HG02884 (cell line): Measurements from ENCODE around the gene SNX32.

ENCODE experiments used
- ATAC-seq: cut with Tn5 transposase; IDR thresholded peaks from one replicate; pipeline ENCODE4 v1.9.1; 2021; ENCODE audit warnings: mild to moderate bottlenecking, moderate library complexity; ENCODE audit not compliant: unreplicated experiment

SNX32 gene

DNA sequence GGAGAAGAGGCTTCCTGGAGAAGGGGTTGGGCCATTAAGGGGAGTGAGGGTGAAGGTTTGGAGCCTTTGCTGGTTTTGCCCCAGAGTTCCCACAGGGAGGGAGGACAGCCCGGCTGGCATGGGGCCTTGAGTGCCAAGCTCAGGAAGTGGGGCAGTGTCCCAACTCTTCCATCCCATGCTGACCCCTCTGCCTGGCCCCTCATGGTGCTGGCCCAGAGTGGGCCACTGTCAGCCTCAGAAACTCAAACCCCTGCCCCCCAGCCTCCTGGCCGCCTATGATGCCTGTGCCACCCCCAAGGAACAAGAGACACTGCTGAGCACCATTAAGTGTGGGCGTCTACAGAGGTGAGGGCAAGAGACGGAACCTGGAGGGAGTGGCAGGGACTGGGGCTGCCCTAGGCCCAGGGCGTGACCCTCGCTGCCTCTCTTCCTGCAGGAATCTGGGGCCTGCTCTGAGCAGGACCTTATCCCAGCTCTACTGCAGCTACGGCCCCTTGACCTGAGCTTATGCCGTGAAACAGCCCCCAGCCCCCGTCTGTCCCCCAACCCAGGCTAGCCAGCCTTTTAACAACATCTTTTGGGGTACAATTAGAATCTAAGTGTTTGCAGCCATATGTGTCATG is 31.9 kb downstream of the SNX32 start:
- no peak for ATAC-seq

DNA sequence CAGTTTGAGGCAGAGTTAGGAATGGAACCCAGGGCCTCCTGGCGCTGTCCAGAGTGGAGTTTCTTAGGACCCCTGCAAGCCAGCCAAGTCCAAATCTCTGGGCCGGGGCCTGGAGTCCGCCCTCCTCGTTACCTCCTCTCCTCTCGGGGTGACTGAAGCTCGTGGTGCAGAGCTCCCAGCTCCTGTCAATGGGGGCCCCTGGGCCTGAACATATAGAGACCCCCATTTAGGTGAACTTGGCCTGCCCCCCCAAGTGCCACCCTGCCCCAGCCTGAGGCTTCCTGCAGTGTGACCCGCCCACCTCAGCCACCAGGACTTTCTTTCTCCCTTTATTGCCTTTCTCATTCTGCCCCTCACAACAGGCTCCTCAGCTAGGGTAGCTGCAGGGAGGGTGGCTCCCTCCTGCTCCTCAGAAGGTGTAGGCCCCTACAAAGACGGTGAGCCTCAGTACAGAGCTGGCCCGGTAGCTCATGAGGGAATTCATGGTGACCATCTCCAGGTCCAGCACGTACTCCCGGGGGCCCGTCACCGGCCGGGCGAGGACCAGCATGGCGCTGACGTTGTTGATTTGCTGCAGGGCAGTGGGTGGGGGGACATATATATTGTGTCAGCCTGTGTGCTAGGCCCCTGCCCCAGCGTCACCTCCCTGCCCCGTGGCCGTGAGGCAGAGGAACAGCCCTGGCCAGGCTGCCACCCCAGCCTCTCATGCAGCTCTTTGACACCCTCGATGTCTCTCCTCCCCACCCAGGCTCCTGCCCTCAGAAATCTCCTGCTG is 32.9 kb downstream of the SNX32 start:
- no peak for ATAC-seq

DNA sequence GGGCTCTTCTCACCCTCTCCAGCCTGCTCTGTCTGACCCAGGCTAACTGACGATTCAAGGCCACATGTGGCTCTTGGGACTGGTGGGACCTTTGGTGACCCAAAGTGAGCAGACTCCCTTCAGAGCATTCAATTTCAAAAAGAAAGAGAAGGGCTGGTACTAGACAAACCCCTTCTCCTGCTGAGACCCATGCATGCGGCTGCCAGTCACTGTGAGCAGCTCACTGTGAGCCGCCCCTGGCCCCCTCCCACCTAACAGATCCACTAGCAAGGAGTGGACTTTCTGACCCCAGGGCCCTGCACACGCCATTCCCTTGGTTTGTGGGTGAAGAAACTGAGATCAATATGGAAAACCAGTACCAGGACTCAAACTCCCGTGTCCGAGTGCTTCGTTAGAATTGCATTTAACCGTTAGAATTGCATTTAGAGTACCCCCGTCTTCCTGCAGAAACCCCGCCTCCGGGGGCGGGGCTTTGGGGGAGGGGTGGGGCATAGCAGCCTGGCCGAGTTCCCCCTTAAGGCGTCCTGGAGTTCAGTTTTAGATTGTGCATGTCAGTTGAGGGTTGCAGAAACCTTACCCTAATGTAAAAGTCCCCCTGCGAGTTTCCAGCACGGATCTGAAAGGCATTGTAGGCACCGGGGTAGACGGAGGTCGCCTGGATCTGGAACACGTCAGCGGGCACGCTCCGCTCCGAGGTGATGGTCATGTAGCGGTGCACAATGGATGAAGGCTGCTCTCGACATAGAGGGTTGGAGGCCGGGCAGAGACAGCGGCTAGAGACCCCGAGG is 33.7 kb downstream of the SNX32 start:
- ATAC-seq: no peak

GRCh38 chr11:65868076-65868667 is 34.4 kb downstream of the SNX32 start:
- no peak for ATAC-seq

GRCh38 chr11:65868907-65869306 is 35.1 kb downstream of the SNX32 start:
- ATAC-seq: no peak

GRCh38 chr11:65869643-65870306 is 36.0 kb downstream of the SNX32 start:
- no peak for ATAC-seq

- no peak for ATAC-seq
These were observed 36.5 kb downstream of the SNX32 start for GRCh38 chr11:65870307-65870658.

- no peak for ATAC-seq
These were observed 37.2 kb downstream of the SNX32 start for GRCh38 chr11:65870706-65871681.

- ATAC-seq: no peak
These were observed 38.2 kb downstream of the SNX32 start for GRCh38 chr11:65871811-65872548.

- no peak for ATAC-seq
These were observed 39.0 kb downstream of the SNX32 start, which contains the start of gene EFEMP2 for GRCh38 chr11:65872586-65873317. EFEMP2 (minus strand) TSS chr11:65872800; CDS start chr11:65872354, 446 bp downstream.

DNA sequence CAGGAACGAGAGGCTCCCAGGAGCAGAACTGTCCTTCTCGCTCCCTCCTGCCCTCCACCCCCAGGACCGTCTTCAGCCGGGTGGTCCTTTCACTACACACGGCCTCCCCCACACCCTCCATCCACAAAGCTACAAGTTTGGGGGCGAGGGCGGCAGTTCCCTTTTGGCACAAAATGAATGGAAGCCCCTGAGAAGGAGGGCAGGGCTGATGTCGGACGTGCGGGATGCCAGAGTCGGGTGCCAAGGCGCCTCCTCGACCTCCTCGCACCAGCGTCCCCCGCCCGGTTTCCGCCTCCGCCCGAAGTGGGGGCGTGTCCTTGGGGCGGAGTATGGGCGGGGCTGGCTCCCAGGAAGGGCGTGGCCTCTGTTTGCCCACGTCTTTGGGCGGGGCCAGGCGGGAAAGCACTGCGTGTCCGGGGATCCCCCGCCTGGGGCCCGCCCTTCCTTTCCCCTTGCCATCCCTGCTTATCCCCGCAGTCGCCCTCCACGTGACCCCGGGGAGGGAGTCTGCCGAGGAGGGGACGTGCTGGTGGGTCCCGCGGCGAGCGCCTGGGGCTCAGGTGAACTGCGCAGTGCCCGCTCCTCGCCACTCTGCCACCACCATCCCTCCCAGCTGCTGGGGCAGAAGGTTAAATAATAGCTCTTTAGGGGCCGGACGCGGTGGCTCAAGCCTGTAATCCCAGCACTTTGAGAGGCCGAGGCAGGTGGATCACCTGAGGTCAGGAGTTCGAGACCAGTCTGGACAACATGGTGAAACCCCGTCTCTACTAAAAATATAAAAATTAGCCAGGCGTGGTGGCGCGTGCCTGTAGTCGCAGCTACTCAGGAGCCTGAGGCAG is 39.8 kb downstream of the SNX32 start:
- no peak for ATAC-seq

- no peak for ATAC-seq
These were observed 45.9 kb downstream of the SNX32 start, which contains the start of gene CTSW for GRCh38 chr11:65879617-65880016. CTSW (plus strand) TSS chr11:65879837; CDS start chr11:65879855, 18 bp downstream.

DNA sequence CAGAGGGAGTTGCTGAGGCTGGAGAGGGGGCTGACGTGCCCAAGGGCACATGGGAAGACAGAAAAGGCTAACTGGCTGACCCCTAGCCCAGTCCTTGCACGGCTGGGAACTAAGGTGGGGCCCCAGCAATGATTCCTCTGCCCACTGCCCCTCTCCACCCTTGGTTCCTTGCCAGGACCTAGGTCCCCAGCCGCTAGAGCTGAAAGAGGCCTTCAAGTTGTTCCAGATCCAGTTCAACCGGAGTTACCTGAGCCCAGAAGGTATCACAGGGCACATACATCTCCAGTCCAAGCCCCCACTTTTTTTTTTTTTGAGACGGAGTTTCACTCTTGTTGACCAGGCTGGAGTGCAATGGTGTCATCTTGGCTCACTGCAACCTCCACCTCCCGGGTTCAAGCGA is 46.3 kb downstream of the SNX32 start:
- ATAC-seq: no peak

DNA sequence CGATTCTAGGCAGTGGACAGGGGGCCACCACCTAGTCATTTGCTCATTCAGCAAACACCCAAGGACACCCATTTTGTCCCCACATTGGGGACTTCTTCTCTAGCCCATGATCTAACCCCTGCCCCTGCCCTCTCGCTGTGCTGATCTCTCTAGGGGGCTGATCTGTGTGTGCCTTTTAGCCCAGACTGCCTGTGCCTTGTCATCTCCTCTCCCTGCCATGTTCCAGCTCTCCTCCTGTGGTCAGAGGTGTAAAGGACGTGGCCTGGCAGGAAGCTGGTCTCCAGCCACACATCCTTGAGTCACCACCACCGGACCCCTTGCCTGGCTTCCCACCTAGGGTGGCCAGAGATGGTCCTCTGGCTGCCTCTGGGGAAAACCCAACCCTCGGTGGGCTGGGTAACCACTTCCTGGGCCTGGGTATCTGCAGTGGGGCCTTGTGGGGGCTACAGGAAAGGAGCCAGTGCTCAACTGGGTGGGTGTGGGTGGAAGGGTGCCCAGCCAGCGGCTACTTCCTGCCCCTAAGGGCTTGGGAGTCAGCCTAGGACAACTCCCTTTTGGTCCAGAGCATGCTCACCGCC is 47.2 kb downstream of the SNX32 start:
- ATAC-seq: no peak

- ATAC-seq: no peak
These were observed 48.6 kb downstream of the SNX32 start for GRCh38 chr11:65882120-65883057.
